ENCODE data around the gene MGAT2. TPM values are rescaled to one million over a fixed set of nuclear protein-coding genes. Genes with fewer than 3 reads are reported as not detected.
"Not testable (repeated sequence)": the region's sequence is repeated elsewhere in the genome, so short reads cannot be mapped to it uniquely, and the experiment has no call there.

MGAT2 gene
- 10 to 100 TPM; 13.5 to 21.3 (median 15.4) TPM for polyA plus RNA-seq

DNA sequence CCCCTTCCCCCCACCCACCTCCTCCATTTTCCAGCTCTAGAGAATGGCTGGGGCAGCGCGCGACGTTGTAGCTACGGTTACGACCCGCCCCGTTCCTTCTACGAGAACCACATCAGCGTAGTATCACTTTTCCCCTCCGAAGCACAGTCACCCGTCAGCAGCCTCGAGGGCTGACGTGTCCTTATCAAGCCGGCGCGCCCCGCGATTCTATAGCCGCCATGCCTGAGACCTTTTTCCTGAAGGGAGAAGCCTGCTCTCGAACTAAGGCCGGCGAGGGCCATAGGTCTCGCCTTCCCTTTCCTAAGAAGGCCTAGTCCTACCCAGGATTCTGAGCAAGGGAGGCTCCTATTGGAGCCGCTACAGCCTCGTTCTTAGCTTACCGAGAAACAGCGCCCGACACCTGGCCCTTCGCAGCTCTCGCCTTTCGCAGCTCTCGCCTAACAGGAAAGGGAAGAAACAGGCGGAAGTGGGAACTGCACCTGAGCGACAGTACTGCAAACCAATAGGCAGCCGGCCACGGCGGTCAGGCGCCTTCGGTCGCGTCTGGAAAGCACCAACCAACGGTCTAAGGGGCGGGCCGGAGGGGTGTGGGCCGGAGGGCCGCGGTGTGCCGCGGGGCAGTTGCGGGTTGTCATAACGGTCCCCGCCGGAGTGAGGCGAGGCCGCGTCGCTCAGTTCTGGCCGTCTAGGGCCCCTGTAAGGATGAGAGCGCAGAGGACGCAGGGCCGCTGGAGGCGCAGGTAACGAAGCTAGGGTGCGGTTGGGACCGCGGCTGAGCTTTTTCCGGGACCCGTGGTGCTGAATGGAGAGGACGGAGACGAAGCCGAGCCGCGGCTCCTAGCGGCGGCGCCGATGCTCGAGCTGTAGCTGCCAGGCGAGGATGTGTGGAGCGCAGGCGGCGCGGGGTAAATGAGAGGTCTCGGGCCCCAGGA, at the start of gene MGAT2, which contains the start of gene RPL36AL:
TSS of gene MGAT2 (plus strand) at position 618 of the 932 bp plus-strand sequence. CDS start 470 bp downstream, outside the sequence.
TSS of gene RPL36AL (minus strand) at position 445 of the 932 bp plus-strand sequence. CDS start 1,522 bp downstream, outside the sequence.
- H3K27ac ChIP-seq (ENCODE audit: low read depth, low read length), result peak within 1 kb of the TSS; percentile 69
- 0 to 1% (median 0%) methylated on average over 82 to 85 of the region's 85 CpGs for WGBS, 3 donors

DNA sequence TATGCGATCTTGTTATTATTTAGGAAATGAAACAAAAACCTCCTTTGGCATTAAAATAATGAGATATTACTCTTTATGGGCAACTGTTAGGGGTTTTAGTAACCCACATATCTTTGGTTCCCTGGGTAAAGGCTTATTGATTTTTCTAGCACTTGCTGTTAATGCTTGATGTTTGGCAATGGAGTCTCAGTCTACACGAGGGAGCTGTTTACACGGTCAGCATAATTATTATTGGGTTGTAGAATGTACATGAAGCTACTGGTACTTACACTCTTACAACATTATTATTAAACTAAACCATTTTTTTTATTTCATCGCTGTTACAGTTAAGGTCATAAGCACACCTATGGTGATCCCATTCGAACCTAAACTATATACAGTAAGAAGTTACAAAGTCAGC, 46.6 kb upstream of the MGAT2 start:
- no peak overlapping the region for H3K27ac ChIP-seq (ENCODE audit: low read depth, low read length)
- 73 to 90% (median 89%) methylated on average over 5 of the region's 5 CpGs for WGBS, 3 donors

DNA sequence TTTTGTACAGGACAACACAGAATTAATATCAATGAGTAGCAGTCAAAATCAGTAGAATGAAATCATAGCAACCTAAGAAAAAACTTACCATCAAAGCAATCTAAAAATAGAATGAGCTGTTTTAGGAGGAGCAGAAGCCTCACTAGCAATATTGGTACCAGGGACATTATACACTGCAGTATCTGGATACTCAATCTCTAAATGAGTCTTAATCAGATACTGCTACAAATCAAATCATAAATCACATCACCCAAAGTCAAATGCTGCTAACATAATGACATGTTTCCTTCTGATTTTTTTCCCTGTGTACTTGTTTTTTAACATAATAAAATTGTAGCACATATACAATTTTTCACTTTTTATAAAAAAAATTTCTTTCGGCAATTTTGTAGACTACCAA, 42.5 kb upstream of the MGAT2 start:
- H3K27ac ChIP-seq (ENCODE audit: low read depth, low read length), result no peak overlapping the region
- 100% methylated on average over 1 of the region's 1 CpG for WGBS, 3 donors

DNA sequence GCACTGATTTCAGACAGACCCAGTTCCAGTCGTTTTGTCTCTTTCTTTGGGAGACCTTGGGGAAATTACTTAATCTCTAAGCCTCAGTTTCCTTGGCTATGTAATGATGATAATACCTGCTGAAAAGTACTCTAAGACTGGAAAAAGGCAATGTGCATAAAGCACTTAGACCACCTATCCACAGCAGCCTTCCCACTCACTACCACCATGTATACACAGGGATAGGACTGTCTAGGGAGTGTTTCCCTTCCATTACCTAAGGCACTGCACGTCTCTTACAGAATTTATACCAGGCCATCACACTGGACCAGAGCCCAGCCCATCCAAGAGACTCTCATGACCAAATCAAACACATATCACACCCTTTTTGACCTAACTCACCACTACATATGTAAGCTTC, 40.8 kb upstream of the MGAT2 start:
- WGBS, 3 donors, result 80 to 86% (median 85%) methylated on average over 2 of the region's 2 CpGs
- no peak overlapping the region for H3K27ac ChIP-seq (ENCODE audit: low read depth, low read length)

DNA sequence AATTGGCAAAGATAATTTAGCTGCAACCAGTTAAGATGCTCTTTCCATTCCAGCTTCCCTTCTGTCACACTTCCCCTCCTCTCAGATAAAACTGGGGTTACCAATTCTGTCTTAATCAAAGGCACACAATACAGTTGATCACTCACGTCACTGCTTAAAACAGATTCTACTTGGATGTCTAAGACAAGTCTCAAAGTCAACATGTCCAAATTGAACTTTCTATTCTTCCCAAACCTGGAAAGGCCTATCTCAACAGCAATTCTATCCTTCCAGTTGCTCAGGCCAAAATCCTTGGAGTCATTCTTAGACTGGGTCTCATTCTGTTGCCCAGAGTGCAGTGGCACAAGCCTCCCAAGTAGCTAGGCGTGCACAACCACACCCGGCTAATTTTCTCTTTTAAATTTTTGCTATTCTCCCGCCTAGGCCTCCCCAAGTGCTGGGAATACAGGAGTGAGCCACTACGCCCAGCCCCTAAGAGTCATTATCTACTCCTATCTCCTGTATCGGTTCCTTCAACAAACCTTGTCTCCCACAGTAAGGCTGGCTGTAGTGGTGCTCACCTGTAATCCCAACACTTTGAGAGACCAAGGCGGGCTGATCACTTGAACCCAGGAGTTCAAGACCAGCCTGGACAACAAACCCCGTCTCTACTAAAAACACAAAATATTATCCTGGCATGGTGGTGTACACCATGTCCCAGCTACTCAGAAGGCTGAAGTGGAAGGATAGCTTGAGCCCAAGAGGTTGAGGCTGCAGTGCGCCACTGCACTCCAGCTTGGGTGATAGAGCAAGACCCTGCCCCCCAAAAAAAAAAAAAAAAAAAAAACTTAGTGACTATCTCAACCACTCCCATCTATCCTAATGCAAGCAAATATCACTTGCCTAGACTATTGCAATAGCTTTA, 39.1 kb upstream of the MGAT2 start:
- H3K27ac ChIP-seq (ENCODE audit: low read depth, low read length), result no peak overlapping the region
- WGBS, 3 donors, result 76 to 95% (median 81%) methylated on average over 9 of the region's 9 CpGs

DNA sequence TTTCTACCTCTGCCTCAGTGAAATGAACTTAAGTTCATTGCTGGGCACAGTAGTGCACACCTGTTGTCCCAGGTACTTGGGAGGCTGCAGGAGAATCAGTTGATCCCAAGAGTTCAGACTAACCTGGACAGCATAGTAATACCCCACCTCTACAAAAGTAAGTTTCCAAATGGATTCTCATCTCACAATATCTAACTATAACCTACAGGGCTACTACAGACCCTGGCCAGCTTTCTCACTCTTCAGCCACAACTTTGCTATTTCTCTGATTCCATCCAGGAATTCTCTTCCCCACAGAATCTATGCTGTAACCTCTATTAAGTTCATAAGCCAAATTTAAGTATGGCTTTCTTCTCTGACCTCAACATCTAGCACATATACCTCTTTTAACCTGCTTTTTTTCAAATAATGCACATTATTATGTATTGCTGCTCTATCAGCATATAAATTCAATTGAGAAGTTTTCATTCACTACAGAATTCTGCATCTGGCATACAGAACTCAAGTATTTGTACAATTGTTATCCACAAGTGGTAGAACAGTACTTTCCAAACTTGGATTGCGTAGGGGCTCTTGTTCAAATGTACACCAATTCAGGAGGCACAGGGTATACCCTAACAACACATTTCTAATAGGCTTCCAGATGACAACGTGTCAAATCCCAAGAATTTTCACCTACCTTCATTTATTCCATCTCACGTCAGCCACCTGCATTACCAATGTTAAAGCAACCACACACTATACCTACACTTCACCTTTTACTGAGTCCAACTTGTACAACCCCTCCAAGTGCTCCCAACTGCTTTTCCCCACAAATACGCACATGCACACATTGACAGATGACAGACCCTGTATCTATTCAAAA, 38.3 kb upstream of the MGAT2 start:
- no peak overlapping the region for H3K27ac ChIP-seq (ENCODE audit: low read depth, low read length)
- 93 to 95% (median 95%) methylated on average over 4 of the region's 4 CpGs for WGBS, 3 donors

DNA sequence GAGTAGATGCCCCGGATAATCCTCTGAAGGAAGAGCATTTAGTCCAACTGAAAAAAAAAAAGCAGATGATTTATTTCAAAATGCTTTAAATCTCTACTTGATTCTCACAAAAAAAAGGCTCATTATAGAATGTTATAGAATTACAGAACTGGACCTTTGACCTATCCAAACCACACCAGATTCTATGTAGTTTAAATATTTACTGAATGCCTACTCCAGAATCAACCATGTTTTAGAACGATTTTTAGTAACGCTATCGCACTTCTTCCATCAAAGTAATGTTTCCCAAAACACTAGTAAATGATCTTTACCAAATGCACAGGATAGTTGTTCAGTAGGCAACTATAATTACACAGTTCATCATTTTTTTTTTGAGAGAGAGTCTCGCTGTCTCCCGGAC, 37.0 kb upstream of the MGAT2 start:
- WGBS, 3 donors, result 78 to 90% (median 89%) methylated on average over 6 of the region's 6 CpGs
- H3K27ac ChIP-seq (ENCODE audit: low read depth, low read length), result no peak overlapping the region

DNA sequence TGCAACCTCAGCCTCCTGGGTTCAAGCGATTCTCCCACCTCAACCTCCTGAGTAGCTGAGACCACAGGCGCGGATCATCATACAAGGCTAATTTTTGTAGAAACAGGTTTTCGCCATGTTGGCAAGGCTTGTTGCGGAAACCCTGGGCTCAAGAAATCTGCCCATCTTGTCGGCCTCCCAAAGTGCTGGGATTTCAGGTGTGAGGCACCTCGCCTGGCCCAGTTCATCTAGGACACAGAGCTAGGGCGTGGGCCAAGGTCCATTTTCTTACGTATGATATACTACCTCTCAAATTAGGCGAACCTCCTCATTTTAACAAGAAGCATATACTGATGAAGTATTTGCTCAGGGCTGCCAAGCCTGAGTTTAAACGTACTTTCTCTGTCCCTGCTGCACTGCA, 36.5 kb upstream of the MGAT2 start:
- 87 to 90% (median 88%) methylated on average over 11 of the region's 11 CpGs for whole genome bisulfite sequencing, 3 donors
- no peak overlapping the region for H3K27ac ChIP-seq (ENCODE audit: low read depth, low read length)

DNA sequence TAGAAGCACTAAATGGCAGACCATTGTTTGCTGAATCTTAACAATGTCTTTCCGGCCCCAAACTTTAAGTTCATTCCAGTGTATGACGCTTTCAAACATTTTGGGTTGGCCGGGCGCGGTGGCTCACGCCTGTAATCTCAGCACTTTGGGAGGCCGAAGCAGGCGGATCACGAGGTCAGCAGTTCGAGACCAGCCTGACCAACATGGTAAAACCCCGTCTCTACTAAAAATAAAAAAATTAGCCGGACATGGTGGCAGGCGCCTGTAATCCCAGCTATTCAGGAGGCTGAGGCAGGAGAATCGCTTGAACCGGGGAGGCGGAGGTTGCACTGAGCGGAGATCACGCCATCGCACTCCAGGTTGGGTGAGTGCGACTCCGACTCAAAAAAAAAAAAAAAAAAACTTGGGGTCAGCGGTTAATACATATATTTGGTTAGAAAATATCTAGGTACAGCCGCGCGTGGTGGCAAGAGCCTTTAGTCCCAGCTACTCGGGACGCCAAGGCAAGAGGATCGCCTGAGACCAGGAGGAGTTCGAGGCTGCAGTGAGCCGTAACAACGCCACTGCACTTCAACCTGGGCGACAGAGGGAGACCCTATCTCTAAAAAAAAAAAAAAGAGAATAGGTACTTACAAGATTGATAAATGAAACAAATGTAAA, 35.5 kb upstream of the MGAT2 start:
- H3K27ac ChIP-seq (ENCODE audit: low read depth, low read length), result not testable (repeated sequence)
- 11 to 19% (median 13%) methylated on average over 32 of the region's 32 CpGs for WGBS, 3 donors

DNA sequence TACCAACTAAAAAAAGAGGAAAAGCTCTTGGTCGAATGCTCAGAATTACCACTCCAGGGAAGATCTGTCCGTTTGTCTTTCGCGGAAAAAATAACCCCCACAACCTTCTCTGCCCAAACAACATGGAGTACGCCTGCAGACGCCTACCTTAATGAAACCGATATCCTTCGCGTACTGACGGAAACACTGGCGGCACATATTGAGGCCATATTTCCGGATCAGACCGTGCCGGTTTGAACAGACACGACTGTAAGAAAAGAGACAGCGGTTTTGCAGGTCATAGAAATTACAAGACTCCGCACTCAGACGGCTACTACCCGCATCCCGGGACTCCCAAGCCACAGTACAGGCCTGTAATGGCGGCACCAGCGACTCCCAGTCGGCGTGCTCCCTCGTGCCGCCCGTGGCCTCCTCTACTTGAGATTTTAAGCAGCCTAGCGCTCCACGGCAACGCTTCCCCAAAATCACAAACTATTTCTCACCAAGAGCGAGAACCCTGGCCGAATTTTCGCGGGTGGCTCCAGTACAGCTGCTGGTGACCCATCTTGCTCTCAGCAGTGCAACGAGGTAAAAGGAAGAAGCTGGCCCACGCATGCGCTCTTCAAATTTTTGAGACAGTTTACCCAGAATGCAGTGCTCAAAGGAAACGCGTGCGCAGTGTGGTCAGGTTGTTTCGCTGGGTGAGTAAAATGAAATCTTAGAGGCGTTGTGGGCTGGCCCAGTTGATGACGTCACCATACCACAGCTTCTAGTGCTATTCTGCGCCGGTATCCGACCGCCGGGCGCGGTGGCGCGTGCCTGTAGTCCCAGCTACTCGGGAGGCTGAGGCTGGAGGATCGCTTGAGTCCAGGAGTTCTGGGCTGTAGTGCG, 34.6 kb upstream of the MGAT2 start, which contains the start of gene RPS29:
TSS of gene RPS29 (minus strand) at position 578 of the 870 bp plus-strand sequence. CDS start at position 544, 34 bp downstream.
- peak within 1 kb of the TSS; percentile 28 for H3K27ac ChIP-seq (ENCODE audit: low read depth, low read length)
- 0% methylated on average over 54 of the region's 55 CpGs for WGBS, 3 donors

DNA sequence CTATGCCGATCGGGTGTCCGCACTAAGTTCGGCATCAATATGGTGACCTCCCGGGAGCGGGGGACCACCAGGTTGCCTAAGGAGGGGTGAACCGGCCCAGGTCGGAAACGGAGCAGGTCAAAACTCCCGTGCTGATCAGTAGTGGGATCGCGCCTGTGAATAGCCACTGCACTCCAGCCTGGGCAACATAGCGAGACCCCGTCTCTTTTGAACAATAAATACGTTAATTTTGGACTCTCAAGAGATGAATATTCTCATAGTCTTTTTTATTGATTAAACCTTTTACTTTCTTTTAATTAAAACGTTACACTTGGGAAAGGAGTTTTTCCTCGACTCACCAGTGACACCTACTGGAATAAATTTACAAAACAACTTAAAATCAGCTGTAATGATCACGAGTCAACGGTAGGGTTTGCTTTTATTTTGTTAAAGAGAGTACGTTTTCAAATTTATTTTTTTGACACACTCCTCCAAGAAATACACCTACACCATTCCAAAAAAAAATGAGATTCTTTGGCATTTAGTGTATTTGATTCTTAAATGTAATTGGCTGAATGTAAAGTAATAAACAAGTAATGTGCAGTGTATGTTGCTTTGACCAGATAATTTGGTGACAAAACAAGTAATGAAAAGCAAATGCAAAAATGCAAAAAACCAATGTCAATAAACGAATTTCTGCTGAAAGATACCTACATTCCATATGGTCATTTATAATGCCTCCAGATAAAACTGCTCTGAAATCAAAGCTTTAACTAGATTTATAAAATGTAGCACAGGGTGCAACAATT, 33.7 kb upstream of the MGAT2 start:
- 1 to 4% (median 1%) methylated on average over 11 of the region's 21 CpGs for WGBS, 3 donors

DNA sequence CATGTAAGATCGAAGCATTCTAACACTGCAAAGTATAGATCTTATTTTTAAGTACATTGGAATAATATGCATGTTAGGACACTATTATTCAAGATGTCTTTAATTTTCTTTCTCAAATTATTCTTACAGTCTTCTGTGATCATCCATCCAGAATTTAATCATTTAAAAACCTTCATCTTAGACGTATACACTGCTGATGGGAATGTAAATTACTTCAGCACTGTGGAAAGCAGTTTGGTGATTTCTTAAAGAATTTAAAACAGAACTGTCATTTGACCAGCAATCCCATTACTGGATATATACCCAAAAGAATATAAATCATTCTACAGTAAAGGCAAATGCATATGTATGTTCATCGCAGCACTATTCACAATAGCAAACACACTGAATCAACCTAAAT, 31.2 kb upstream of the MGAT2 start:
- WGBS, 3 donors, result 91 to 95% (median 94%) methylated on average over 3 of the region's 3 CpGs

More for the DNA sequence above, 33.7 kb upstream of the MGAT2 start:
- H3K27ac ChIP-seq (ENCODE audit: low read depth, low read length), result no peak overlapping the region

DNA sequence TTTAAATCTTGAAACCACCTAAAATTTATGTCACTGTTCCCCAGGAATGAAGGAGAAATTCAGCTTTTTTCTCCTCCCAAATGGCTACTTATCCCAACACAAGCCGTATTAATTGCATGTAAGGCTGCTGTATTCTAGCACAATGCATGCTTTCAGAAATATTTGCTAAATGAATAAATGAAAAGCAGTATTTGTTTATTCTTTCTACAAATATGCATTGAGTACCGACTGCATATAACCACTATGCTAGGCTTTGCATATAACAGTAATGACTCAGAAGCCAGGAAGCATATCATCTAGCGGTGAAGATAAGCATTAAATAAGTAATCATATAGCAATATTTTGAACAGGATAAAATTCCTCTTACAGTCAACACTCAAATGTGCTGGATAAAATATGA, 27.6 kb upstream of the MGAT2 start:
- whole genome bisulfite sequencing, 3 donors, result 81 to 92% (median 88%) methylated on average over 3 of the region's 3 CpGs
- H3K27ac ChIP-seq (ENCODE audit: low read depth, low read length), result no peak overlapping the region

More for the DNA sequence above, 31.2 kb upstream of the MGAT2 start:
- no peak overlapping the region for H3K27ac ChIP-seq (ENCODE audit: low read depth, low read length)

DNA sequence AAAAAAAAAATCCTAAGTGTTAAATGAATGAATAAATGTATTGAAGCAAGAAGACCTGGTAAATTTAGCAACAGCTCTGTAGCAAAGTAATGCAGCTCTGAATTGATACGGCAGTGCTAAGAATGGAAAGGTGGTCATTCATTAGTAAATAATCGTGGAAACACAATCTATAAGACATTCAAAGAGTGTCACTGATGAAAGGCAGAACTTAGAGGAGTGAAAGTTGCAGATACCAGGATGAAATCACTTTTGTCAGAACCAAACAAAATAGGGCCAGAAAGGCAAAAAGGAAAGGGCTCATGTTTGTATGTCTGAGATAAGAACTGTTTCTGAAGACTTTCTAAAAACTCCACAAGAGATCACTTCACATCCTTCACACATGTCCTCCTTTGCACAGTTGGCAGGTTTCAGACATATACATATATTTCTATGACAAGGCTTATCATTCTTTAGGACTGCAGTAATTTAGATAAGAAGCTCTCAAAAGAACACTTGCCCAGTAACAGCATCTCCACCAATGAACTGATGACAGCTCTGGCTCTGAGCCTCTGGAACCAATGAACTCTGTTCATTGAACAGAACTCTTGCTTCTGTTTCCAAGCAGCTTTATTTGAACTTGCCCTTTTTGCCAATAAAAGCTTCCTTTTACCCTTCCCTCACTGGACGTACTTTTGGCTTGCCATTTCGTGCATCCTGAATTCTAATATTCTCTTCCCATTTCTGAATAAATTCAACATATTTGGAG, 26.1 kb upstream of the MGAT2 start:
- no peak overlapping the region for H3K27ac ChIP-seq (ENCODE audit: low read depth, low read length)
- WGBS, 3 donors, result 18 to 23% (median 22%) methylated on average over 4 of the region's 4 CpGs

DNA sequence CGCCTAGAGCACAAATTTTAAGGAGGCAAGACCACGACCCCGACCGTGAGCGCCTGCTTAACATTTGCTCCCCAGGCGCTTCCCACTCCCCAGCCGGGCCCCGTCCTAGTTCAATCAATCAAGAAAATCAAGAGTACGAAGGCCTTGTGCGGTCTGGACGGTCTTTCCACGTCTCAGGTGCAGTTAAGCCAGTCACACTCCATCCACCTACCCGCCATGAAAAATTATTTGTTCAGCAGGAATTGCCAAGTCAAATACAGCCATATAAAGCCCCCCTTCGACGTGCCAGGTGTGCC, 22.5 kb upstream of the MGAT2 start:
- WGBS, 3 donors, result 0 to 1% (median 1%) methylated on average over 15 of the region's 15 CpGs
- no peak overlapping the region for H3K27ac ChIP-seq (ENCODE audit: low read depth, low read length)

Measured in adipose tissue (tissue), 3 donors.